ENCODE measurements around the gene CEP20. TPM values are rescaled to one million over a fixed set of nuclear protein-coding genes. Genes with fewer than 3 reads are reported as not detected.

Gene CEP20
- total RNA-seq, 1 experiment from 2014 or later = 94.3 TPM

DNA sequence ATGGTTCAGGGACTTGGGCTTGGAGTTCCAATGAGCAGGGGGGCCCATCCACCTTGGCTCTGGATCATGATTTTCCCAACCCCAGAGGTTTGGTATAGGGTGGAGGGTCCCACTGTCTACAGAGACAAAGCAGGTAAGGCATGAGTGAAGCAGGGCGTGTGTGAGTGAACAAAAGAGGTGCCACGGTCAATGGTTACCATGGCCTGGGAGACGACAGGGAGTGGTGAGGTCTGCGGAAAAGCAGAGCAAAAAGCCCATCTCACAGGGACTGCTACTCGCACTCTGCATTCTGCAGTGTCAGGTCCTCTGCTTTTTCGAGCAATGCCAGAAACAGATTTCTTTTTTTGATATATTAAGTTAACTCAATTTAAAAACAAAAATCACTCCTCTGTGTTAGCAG, 56.2 kb downstream of the CEP20 start:
- no peaks in the 10 kb centered on the region for H3K4me1 ChIP-seq (ENCODE audit: control insufficient read depth, insufficient read depth, low read length)
- H3K9me3 ChIP-seq (ENCODE audit: control insufficient read depth, insufficient read depth, low read depth, low read length) = no peaks in the 10 kb centered on the region
- intact Hi-C loops (cut with micrococcal nuclease; ENCODE audit: unreplicated experiment) (no loop called here), in situ Hi-C loops (cut with HindIII; ENCODE audit: low pct_unique_long_range_greater_than_20kb, low sequenced_read_pairs) (loop anchor here (5.0 kb wide), 1 partner anchor 35 kb away; no protein-coding TSS in a partner anchor)
- ATAC-seq (no peak), DNase-seq (ENCODE audit: low read depth, low spot score) (no peak)
- H3K27me3 ChIP-seq (ENCODE audit: control insufficient read depth, insufficient read depth, low read length) = no peaks in the 10 kb centered on the region
- POLR2A ChIA-PET = no interaction called here
- no peak overlapping the region for H3K27ac ChIP-seq (ENCODE audit: low read length)
- CTCF ChIA-PET = no interaction called here
- H3K4me3 ChIP-seq (ENCODE audit: low read depth in 2 of 2, low read length in 2 of 2) = no peak overlapping the region
- TF ChIP-seq POLR2AphosphoS5 (IDR thresholded peaks at IDR 0.05; ENCODE audit: low read depth, low read length) = no peak
- TF ChIP-seq SIN3A (IDR thresholded peaks at IDR 0.05; ENCODE audit: borderline replicate concordance, insufficient read depth, low read depth, low read length) = no peak
- no peak for TF ChIP-seq CTCF (IDR thresholded peaks at IDR 0.05)
- no peak for TF ChIP-seq TCF7L2 (IDR thresholded peaks at IDR 0.05; ENCODE audit: low read depth, low read length)
- no peak for TF ChIP-seq REST (IDR thresholded peaks at IDR 0.05; ENCODE audit: insufficient read depth in 1 of 2, low read depth in 2 of 2, low read length in 1 of 2)
- BruUV-seq (replicated peaks) = no TSS peak
- no peaks in the 10 kb centered on the region for H3K36me3 ChIP-seq (ENCODE audit: control insufficient read depth, insufficient read depth, low read length)

DNA sequence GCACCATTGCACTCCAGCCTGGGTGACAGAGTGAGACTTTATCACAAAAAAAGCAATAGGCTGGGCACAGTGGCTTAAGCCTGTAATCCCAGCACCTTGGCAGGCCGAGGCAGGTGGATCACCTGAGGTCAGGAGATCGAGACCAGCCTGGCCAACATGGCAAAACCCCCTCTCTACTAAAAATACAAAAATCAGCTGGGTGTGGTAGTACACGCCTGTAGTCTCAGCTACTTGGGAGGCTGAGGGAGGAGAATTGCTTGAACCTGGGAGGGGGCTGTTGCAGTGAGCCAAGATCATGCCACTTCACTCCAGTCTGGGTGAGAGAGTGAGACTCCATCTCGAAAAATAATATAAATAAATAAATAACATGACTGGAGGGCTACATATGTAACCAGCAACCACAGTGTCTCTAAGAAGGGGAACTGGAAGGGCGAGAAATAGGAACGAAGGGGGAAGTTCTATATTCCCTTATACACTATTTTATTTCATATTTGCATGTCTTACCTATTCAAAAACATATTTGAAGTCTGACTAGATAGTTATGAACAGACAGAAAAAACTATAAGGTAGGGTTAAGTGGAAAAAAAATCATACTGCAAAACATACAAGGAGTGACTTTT, 57.5 kb downstream of the CEP20 start:
- no peaks in the 10 kb centered on the region for H3K9me3 ChIP-seq (ENCODE audit: control insufficient read depth, insufficient read depth, low read depth, low read length)
- CTCF ChIA-PET = interaction anchor here (1.9 kb wide), 1 partner anchor 10 kb away, joined by 5 read pairs; no protein-coding TSS in a partner anchor
- DNase-seq (ENCODE audit: low read depth, low spot score) (no peak), ATAC-seq (no peak)
- in situ Hi-C loops (cut with HindIII; ENCODE audit: low pct_unique_long_range_greater_than_20kb, low sequenced_read_pairs) (loop anchor here (5.0 kb wide), 1 partner anchor 36 kb away; no protein-coding TSS in a partner anchor), intact Hi-C loops (cut with micrococcal nuclease; ENCODE audit: unreplicated experiment) (no loop called here)
- no peaks in the 10 kb centered on the region for H3K27me3 ChIP-seq (ENCODE audit: control insufficient read depth, insufficient read depth, low read length)
- POLR2A ChIA-PET = interaction anchor here (1.0 kb wide), 1 partner anchor 13 kb away, joined by 8 read pairs; no protein-coding TSS in a partner anchor
- H3K4me1 ChIP-seq (ENCODE audit: control insufficient read depth, insufficient read depth, low read length) = no peaks in the 10 kb centered on the region
- no peak overlapping the region for H3K4me3 ChIP-seq (ENCODE audit: low read depth in 2 of 2, low read length in 2 of 2)
- BruUV-seq (replicated peaks) = no TSS peak
- no peaks in the 10 kb centered on the region for H3K36me3 ChIP-seq (ENCODE audit: control insufficient read depth, insufficient read depth, low read length)
- H3K27ac ChIP-seq (ENCODE audit: low read length) = no peak overlapping the region
- no peak for TF ChIP-seq CTCF (IDR thresholded peaks at IDR 0.05)
- no peak for TF ChIP-seq TCF7L2 (IDR thresholded peaks at IDR 0.05; ENCODE audit: low read depth, low read length)
- no peak for TF ChIP-seq POLR2AphosphoS5 (IDR thresholded peaks at IDR 0.05; ENCODE audit: low read depth, low read length)
- TF ChIP-seq SIN3A (IDR thresholded peaks at IDR 0.05; ENCODE audit: borderline replicate concordance, insufficient read depth, low read depth, low read length) = no peak
- no peak for TF ChIP-seq REST (IDR thresholded peaks at IDR 0.05; ENCODE audit: insufficient read depth in 1 of 2, low read depth in 2 of 2, low read length in 1 of 2)
